BLaER1 treated with 17β-estradiol and CSF1 and Interleukin-3, amounts not matched to agents 10 nM and 100 nM (cell line): ENCODE measurements around the gene ZIC1.

Source experiments
- H3K27ac ChIP-seq, 11 experiments: shearing (Covaris generic); formaldehyde crosslinking; 2 replicates each; pipeline ENCODE4 v1.8.1; 2022
- H3K27me3 ChIP-seq, 11 experiments: shearing (Covaris generic); formaldehyde crosslinking; 2 replicates each; pipeline ENCODE4 v1.8.1; 2022
- H3K36me3 ChIP-seq, 11 experiments: shearing (Covaris generic); formaldehyde crosslinking; 2 replicates each; pipeline ENCODE4 v1.8.1; 2022
- H3K4me1 ChIP-seq, 10 experiments: shearing (Covaris generic); formaldehyde crosslinking; 2 replicates each; pipeline ENCODE4 v1.8.1; 2022
- H3K4me2 ChIP-seq, 11 experiments: shearing (Covaris generic); formaldehyde crosslinking; 2 replicates each; pipeline ENCODE4 v1.8.1; 2022
- H3K4me3 ChIP-seq, 10 experiments: shearing (Covaris generic); formaldehyde crosslinking; 2 replicates each; pipeline ENCODE4 v1.8.1; 2022
- H3K9ac ChIP-seq, 11 experiments: shearing (Covaris generic); formaldehyde crosslinking; 2 replicates each; pipeline ENCODE4 v1.8.1; 2022
- H3K9me3 ChIP-seq, 11 experiments: shearing (Covaris generic); formaldehyde crosslinking; replicated peaks in 1 of 11; 2 replicates each; pipeline ENCODE4 v1.8.1; 2022
- H4K20me1 ChIP-seq, 11 experiments: shearing (Covaris generic); formaldehyde crosslinking; 2 replicates each; pipeline ENCODE4 v1.8.1; 2022
- Cebpa-rat ChIP-seq, 11 experiments: shearing (Covaris generic); IDR thresholded peaks; 2 replicates each; pipeline ENCODE4 v1.8.1; 2022

The ZIC1 gene

DNA sequence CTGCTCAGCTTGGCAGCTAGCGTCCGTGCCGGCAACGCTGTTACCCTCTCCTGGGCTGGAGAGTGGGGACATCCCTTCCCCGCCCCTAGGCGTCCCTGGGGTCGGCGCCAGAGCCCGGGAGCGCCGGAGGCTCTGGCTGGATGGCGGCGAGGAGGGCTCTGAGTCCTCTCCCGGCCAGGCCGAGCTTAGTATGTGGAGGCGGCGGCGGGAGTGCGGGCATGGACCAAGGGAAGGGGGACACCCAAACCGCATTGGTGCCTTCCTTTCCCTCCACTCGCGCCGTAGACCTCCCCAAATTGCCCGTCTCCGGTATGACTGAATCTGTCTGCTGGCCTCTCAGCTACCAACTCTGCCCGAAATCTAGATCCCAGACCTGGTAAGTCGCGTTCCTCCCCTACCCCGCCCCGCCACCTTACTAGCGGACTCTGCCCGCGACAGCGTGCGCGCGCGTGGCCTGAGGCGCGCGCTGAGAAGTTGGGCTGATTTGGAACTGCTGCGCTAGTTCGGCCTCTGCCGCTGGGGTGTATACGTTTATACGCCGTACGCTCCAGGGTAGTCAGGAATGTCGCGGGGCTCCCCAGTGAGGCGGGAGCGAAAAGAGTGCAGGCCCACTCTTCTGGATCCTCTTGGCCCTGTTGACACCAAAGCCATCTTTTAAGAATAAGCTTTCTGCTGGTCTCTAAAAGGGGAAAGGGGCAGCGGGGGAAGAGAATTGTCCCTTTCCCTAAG lies 12.2 kb downstream of the ZIC1 start:
- no peak for TF ChIP-seq Cebpa-rat (IDR thresholded peaks at IDR 0.05)
- peaks cover 48 to 62% (median 57%) of the 10 kb centered on the region in 11 experiments for H3K9me3 ChIP-seq
- no peak overlapping the region for H3K4me2 ChIP-seq
- no peak overlapping the region for H3K4me3 ChIP-seq
- H3K4me1 ChIP-seq, result no peaks in the 10 kb centered on the region
- no peak overlapping the region for H3K9ac ChIP-seq
- H3K36me3 ChIP-seq, result no peaks in the 10 kb centered on the region
- no peak overlapping the region for H3K27ac ChIP-seq
- H3K27me3 ChIP-seq, result peaks cover 31 to 78% (median 67%) of the 10 kb centered on the region in 11 experiments
- H4K20me1 ChIP-seq, result no peaks in the 10 kb centered on the region

DNA sequence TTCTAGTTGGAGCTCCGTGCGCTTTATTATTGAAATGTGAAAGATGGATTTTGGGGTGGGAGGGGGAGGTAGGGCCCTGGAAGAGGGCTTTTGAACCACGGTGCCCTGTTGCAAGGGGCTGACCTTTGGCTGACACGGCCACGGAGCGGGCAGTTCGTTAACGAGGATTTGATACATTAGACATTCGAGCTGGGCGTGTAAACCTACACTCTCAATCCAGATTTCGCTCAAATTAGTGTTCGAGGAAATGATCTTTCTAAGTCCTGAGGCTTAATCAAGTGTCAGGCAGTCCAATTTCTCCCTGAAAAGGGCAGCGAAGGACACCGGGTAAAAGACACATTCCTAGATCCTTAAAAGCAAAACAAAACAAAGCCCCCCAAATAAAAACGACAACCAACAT lies 13.0 kb downstream of the ZIC1 start:
- peaks cover 48 to 62% (median 57%) of the 10 kb centered on the region in 11 experiments for H3K9me3 ChIP-seq
- TF ChIP-seq Cebpa-rat (IDR thresholded peaks at IDR 0.05), result no peak
- H3K4me3 ChIP-seq, result no peak overlapping the region
- no peak overlapping the region for H3K4me2 ChIP-seq
- no peak overlapping the region for H3K9ac ChIP-seq
- no peaks in the 10 kb centered on the region for H3K4me1 ChIP-seq
- peaks cover 29 to 70% (median 60%) of the 10 kb centered on the region in 11 experiments for H3K27me3 ChIP-seq
- no peak overlapping the region for H3K27ac ChIP-seq
- no peaks in the 10 kb centered on the region for H4K20me1 ChIP-seq
- no peaks in the 10 kb centered on the region for H3K36me3 ChIP-seq

DNA sequence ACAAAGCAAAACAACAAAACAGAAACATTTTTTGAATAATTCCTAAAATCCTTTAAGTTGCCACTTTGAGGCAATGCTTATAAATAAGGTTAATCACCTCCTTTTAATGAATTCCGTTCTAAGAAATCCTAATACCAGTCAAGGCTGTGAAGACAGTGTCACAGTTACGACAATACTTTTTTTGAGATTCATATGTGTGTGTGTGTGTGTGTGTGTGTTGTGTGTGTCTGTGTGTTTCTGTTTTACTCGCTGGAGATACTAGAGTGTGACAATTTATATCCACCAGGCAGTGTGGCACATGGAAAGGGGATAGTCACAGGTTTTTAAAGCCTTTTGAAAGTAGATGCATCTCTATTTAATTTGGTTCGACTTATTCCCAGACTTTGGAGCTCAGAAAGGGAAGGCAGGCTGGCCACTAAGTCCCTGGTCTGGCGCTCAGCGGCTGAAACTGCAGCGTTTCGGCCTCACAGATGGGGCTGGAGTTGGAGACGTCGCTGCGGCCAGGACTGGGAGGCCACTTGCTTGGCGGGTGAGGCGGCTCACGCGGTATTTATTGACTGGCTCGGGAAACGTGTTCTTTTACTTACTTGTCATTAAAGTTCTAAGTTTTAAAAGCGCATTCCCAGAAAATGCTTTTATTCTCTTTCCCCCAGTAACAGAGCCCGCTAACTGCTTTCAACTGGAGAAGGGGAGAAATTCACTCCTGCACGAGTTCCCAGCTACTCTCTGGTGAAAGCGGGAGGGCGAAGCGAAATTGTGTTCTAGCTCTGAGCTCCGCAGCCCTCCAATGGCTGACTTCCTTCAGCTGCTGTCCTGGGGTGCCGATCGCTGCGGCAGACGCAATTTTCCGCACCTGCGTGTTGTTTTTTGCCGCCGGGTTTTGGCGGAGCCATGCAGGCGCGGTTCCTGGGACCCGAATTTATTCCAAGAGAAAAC lies 13.7 kb downstream of the ZIC1 start:
- no peak for TF ChIP-seq Cebpa-rat (IDR thresholded peaks at IDR 0.05)
- Histone ChIP-seq H3K9me3 (peaks cover 48 to 62% (median 57%) of the 10 kb centered on the region in 11 experiments), H4K20me1 (no peaks in the 10 kb centered on the region), H3K27me3 (peaks cover 29 to 65% (median 53%) of the 10 kb centered on the region in 11 experiments), H3K4me1 (no peaks in the 10 kb centered on the region), H3K4me3 (no peak overlapping the region), H3K4me2 (no peak overlapping the region), H3K36me3 (no peaks in the 10 kb centered on the region), H3K27ac (no peak overlapping the region), H3K9ac (no peak overlapping the region)

DNA sequence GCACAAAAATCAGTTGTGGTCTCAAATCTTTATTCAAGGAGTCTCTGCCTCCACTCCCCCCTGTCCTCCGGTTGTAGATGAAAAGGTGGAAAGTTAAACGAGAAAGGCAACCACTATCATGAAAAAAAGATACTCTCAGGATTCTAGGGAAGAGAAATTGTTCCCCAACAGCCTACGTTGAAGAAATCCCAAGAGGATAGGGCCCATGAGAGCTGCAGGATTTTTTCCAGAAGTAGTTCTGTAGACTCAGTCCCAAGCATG lies 14.3 kb downstream of the ZIC1 start:
- TF ChIP-seq Cebpa-rat (IDR thresholded peaks at IDR 0.05), result no peak

DNA sequence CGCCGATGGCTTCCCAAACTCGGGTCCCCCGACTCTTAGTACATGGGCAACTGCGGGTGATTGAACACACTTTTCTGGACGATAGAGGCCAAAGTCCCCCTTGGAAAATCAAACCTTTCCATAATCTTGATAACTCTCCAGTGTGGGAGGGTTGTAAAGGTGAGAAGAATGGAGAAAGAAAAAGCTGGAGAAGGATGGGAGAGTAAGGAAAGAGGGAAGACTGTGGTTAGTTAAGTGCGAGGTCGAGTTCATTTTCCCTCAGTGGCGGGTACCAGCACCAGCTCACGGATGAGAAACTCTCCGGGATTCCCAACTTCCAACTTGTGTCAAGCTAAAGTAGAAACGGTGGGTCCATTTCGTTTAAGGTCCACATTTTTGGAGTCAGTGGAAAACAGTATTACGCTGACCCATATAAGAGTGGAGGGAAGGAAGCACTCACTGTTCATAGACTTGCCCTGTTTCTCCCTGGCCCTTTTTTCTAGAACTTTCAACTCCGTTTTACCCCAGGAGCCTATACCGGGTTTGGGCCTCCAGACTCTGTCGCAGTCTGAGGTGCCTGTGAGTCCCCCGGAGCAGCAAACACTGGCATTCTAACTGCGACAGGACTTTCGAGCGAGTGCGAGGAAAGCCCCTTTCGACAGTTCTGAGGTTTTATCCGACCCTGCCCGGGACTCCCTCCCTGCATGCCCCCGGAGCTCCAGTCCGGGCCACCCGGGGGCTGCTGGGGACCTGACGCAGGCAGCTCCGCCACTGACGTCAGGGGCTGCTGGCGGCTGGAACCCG lies 14.8 kb downstream of the ZIC1 start:
- TF ChIP-seq Cebpa-rat (IDR thresholded peaks at IDR 0.05), result no peak
- H3K9me3 ChIP-seq, result peaks cover 45 to 55% (median 54%) of the 10 kb centered on the region in 11 experiments
- no peaks in the 10 kb centered on the region for H4K20me1 ChIP-seq
- no peaks in the 10 kb centered on the region for H3K36me3 ChIP-seq
- no peak overlapping the region for H3K9ac ChIP-seq
- no peak overlapping the region for H3K4me3 ChIP-seq
- no peaks in the 10 kb centered on the region for H3K4me1 ChIP-seq
- H3K27ac ChIP-seq, result no peak overlapping the region
- peaks cover 28 to 56% (median 43%) of the 10 kb centered on the region in 11 experiments for H3K27me3 ChIP-seq
- H3K4me2 ChIP-seq, result no peak overlapping the region

More for the DNA sequence above, 14.3 kb downstream of the ZIC1 start:
- Histone ChIP-seq H3K27me3 (peaks cover 29 to 61% (median 47%) of the 10 kb centered on the region in 11 experiments), H3K9ac (no peak overlapping the region), H3K27ac (no peak overlapping the region), H4K20me1 (no peaks in the 10 kb centered on the region), H3K36me3 (no peaks in the 10 kb centered on the region), H3K4me2 (no peak overlapping the region), H3K9me3 (peaks cover 48 to 60% (median 57%) of the 10 kb centered on the region in 11 experiments), H3K4me3 (no peak overlapping the region), H3K4me1 (no peaks in the 10 kb centered on the region)

DNA sequence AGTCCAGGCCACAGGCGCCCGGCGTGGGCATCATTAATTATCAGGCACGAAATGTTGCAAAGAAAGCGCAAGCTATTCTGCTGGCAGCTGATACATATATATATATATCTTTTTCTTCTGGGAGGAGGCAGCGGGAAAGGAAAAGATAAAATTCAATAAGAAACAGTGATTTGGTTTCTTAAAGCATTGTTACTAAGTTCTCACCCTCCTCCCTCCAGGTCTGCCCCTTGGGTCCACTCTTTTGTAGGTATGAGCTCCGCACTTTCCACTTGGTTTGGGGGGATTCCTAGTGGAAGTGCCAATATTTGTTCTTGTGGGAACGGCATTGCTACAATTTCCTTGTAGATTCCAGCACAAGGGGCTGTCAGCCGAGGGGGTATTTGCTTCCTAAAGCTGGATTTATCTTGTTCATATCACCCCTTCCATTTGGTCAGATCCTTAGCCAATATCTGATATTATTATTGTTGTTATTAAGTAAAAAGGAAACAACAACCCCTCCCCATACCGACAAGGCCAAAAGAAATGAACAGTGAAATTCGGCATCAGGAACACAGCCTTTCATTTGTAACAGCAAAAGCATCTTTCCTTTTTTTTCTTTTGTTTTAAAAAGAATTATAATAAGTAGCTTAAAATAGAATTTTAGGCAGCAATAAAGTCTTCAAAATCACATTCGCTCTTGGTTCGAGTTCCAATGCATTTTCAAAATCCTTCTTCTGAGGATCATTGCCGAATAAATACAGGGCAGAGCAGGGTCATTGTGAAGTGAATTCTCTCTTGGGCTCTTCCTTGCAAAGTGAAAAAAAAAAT lies 15.6 kb downstream of the ZIC1 start:
- no peak for TF ChIP-seq Cebpa-rat (IDR thresholded peaks at IDR 0.05)
- Histone ChIP-seq H3K9ac (no peak overlapping the region), H3K4me2 (no peak overlapping the region), H3K27me3 (peaks cover 28 to 48% (median 37%) of the 10 kb centered on the region in 11 experiments), H4K20me1 (no peaks in the 10 kb centered on the region), H3K36me3 (no peaks in the 10 kb centered on the region), H3K4me1 (no peaks in the 10 kb centered on the region), H3K4me3 (no peak overlapping the region), H3K27ac (no peak overlapping the region), H3K9me3 (peaks cover 37 to 47% (median 46%) of the 10 kb centered on the region in 11 experiments)

DNA sequence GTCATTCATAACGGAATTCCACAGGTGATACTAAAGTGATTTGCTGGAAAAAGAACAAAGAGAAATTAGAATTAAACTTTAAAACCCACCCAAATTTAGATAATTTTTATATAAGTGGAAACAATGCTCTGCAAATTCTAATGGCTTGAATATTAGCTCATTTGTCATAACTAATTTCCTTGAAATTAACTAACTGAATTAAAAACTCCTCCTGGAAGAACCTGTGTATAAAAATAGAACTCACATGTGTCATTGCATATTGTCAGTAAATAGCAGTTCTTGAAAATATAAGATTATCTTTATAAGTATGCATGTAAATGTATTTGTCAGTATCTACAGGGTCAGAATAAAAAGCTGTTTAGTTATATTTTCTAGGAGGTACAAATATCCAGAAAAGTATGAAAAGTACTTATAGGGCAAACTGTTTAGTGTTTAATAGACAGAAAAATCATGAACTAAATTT lies 16.3 kb downstream of the ZIC1 start:
- peaks cover 31 to 41% (median 40%) of the 10 kb centered on the region in 11 experiments for H3K9me3 ChIP-seq
- H3K4me2 ChIP-seq, result no peak overlapping the region

DNA sequence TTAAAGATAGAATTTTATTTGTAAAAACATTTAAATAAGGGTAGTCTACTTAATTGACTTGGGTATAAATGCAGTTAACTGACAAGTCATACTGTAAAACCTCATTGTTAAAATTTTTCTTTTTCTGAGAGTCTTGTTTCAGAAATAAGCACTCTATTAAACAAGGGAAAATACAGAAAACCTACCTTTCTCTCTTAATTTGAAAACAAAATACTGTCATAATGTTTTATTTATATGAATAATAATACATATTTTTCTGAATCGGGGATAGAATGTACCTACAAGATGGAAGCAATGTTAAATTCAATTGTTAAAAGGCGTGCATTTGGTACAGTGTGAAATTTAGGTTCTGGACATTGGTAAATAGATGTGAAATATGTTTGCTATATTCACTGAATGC lies 17.8 kb downstream of the ZIC1 start:
- Histone ChIP-seq H3K4me3 (no peak overlapping the region), H3K4me2 (no peak overlapping the region), H3K27ac (no peak overlapping the region), H3K27me3 (peaks cover 28 to 36% (median 35%) of the 10 kb centered on the region in 11 experiments), H3K9ac (no peak overlapping the region), H3K36me3 (no peaks in the 10 kb centered on the region), H3K9me3 (peaks cover 16 to 25% (median 24%) of the 10 kb centered on the region in 11 experiments; a peak in 21 of 22 replicates), H4K20me1 (no peaks in the 10 kb centered on the region), H3K4me1 (no peaks in the 10 kb centered on the region)
- no peak for TF ChIP-seq Cebpa-rat (IDR thresholded peaks at IDR 0.05)

More for the DNA sequence above, 16.3 kb downstream of the ZIC1 start:
- Histone ChIP-seq H4K20me1 (no peaks in the 10 kb centered on the region), H3K4me3 (no peak overlapping the region), H3K9ac (no peak overlapping the region), H3K4me1 (no peaks in the 10 kb centered on the region), H3K36me3 (no peaks in the 10 kb centered on the region), H3K27ac (no peak overlapping the region), H3K27me3 (peaks cover 28 to 42% (median 37%) of the 10 kb centered on the region in 11 experiments)
- TF ChIP-seq Cebpa-rat (IDR thresholded peaks at IDR 0.05), result no peak
